ENCODE measurements around the gene CLDN1.

GRCh38 chr3:190265126-190265525 is 57.1 kb downstream of the CLDN1 start:
- TF ChIP-seq, protein P1, sequence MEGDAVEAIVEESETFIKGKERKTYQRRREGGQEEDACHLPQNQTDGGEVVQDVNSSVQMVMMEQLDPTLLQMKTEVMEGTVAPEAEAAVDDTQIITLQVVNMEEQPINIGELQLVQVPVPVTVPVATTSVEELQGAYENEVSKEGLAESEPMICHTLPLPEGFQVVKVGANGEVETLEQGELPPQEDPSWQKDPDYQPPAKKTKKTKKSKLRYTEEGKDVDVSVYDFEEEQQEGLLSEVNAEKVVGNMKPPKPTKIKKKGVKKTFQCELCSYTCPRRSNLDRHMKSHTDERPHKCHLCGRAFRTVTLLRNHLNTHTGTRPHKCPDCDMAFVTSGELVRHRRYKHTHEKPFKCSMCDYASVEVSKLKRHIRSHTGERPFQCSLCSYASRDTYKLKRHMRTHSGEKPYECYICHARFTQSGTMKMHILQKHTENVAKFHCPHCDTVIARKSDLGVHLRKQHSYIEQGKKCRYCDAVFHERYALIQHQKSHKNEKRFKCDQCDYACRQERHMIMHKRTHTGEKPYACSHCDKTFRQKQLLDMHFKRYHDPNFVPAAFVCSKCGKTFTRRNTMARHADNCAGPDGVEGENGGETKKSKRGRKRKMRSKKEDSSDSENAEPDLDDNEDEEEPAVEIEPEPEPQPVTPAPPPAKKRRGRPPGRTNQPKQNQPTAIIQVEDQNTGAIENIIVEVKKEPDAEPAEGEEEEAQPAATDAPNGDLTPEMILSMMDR (conservative IDR thresholded peaks at IDR 0.05; ENCODE audit: low read length), result no peak
- no peak for TF ChIP-seq EZH2phosphoT487 (IDR thresholded peaks at IDR 0.05; ENCODE audit: borderline replicate concordance)

Data from Loucy (cell line).